ENCODE measurements around the gene PRSS35. TPM values are rescaled to one million over a fixed set of nuclear protein-coding genes. Genes with fewer than 3 reads are reported as not detected.
A peak's percentile ranks its signal among the peaks of the same experiment; 100 is the strongest.

Gene PRSS35, protein sequence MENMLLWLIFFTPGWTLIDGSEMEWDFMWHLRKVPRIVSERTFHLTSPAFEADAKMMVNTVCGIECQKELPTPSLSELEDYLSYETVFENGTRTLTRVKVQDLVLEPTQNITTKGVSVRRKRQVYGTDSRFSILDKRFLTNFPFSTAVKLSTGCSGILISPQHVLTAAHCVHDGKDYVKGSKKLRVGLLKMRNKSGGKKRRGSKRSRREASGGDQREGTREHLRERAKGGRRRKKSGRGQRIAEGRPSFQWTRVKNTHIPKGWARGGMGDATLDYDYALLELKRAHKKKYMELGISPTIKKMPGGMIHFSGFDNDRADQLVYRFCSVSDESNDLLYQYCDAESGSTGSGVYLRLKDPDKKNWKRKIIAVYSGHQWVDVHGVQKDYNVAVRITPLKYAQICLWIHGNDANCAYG
- 4.6 TPM for polyA plus RNA-seq (2013, experiment 1 of 2)
- polyA plus RNA-seq (2013, experiment 2 of 2) = 4.6 TPM

DNA sequence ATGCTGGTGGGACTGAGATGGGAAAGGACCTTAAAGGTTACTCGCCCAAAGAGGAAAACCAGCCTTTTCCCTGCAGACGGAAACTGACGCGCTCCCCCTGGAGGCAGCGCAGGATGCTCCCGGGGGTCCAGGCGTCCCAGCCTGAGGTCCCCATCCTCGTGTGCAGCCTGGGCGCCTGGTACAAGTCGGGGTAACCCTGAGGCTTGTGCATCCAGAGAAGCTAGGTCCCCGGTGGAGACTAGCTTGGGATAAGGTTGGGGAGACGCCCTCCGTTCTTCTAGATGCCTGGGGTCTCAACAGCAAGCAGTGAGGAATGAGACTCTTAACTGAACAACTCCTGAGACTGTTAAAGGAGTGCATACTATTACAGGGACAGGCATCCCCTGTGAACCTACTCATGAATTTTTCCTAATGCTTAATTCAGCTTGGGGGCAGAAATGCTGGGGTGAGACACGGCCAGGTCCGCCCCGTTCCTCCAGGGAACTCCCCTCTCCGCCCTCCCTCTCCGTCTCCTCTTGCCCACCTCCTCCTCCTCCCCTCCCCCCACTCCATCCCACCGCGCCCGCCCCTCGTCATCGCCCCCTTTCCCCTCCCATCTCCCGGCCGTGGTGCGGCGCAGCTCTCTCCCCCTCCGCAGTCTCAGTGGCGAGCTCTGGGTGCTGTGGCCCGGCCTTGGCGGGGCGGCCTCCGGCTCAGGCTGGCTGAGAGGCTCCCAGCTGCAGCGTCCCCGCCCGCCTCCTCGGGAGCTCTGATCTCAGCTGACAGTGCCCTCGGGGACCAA, at the start of gene PRSS35:
Gene PRSS35, plus strand, starts transcription at position 634 of the 781 bp plus-strand sequence. CDS start 10,908 bp downstream, outside the sequence.
- H3K4me2 ChIP-seq (ENCODE audit: low read length) = peak within 1 kb of the TSS; percentile 99
- peak within 1 kb of the TSS; percentile 34 for H3K27ac ChIP-seq (ENCODE audit: low read depth, low read length)
- H3K18ac ChIP-seq (ENCODE audit: low read length) = peak within 1 kb of the TSS; percentile 55
- DNase-seq = peak; percentile 95
- H4K5ac ChIP-seq (ENCODE audit: low read length) = no peak within 1 kb of the TSS
- no peaks in the 10 kb centered on the region for H3K4me1 ChIP-seq (ENCODE audit: control insufficient read depth, low read depth, low read length)
- H3K23ac ChIP-seq (ENCODE audit: low read length) = no peak within 1 kb of the TSS
- no peak within 1 kb of the TSS for H4K8ac ChIP-seq (ENCODE audit: low read depth, low read length)
- H3K36me3 ChIP-seq (ENCODE audit: control insufficient read depth, insufficient read depth, low read length) = no peaks in the 10 kb centered on the region
- H2BK120ac ChIP-seq (ENCODE audit: low read depth, low read length) = peak within 1 kb of the TSS; percentile 45
- H3K4ac ChIP-seq (ENCODE audit: low read depth, low read length) = no peak within 1 kb of the TSS
- peak within 1 kb of the TSS; percentile 85 for H3K56ac ChIP-seq (ENCODE audit: low read length)
- no peaks in the 10 kb centered on the region for H3K79me2 ChIP-seq (ENCODE audit: control insufficient read depth, insufficient read depth, low read length)
- no peak within 1 kb of the TSS for H2BK5ac ChIP-seq (ENCODE audit: low read length)
- H3K79me1 ChIP-seq (ENCODE audit: low read length) = no peaks in the 10 kb centered on the region
- no peak within 1 kb of the TSS for H2AK5ac ChIP-seq (ENCODE audit: low read length)
- H3K9ac ChIP-seq (ENCODE audit: low read length) = peak within 1 kb of the TSS; percentile 62
- H3K4me3 ChIP-seq (ENCODE audit: low read length) = peak within 1 kb of the TSS; percentile 77
- WGBS (ENCODE audit: extremely low coverage, insufficient coverage, low lambda C conversion rate) = no CpG with 5 or more reads among the region's 38 CpGs
- no peaks in the 10 kb centered on the region for H3K27me3 ChIP-seq (ENCODE audit: insufficient read depth, low read length, poor library complexity)
- H2BK15ac ChIP-seq (replicated peaks; ENCODE audit: low read depth) = peak within 1 kb of the TSS; percentile 85

DNA sequence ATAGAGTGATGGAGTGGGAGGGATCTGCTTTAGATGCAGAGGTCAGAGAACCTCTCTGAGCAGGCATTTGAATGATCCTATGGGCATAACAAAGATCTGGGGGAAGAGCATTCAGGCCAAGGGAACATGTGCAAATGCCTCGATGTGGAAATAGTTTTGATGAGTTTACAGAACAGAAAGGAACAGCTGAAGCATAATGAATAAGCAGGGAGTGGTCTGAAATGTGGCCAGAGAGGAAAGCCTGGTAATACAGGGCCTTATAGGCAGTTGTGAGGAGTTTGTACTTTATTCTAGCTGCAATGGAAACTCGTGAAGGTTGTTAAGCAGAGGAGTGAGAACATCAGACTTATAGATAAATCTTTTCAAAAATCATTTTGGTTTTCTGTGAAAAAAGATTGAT, 48.4 kb upstream of the PRSS35 start:
- Histone ChIP-seq H3K36me3 (ENCODE audit: control insufficient read depth, insufficient read depth, low read length) (no peaks in the 10 kb centered on the region), H4K8ac (ENCODE audit: low read depth, low read length) (no peak overlapping the region), H4K5ac (ENCODE audit: low read length) (no peak overlapping the region), H2BK5ac (ENCODE audit: low read length) (no peak overlapping the region), H2BK15ac (replicated peaks; ENCODE audit: low read depth) (no peak overlapping the region), H3K27me3 (ENCODE audit: insufficient read depth, low read length, poor library complexity) (no peaks in the 10 kb centered on the region), H3K56ac (ENCODE audit: low read length) (no peak overlapping the region), H3K4me2 (ENCODE audit: low read length) (no peak overlapping the region), H3K23ac (ENCODE audit: low read length) (peak overlapping the region; percentile 59), H3K79me2 (ENCODE audit: control insufficient read depth, insufficient read depth, low read length) (no peaks in the 10 kb centered on the region), H3K18ac (ENCODE audit: low read length) (peak overlapping the region; percentile 18), H3K9ac (ENCODE audit: low read length) (no peak overlapping the region), H2BK120ac (ENCODE audit: low read depth, low read length) (no peak overlapping the region), H3K4me3 (ENCODE audit: low read length) (no peak overlapping the region), H2AK5ac (ENCODE audit: low read length) (no peak overlapping the region), H3K4ac (ENCODE audit: low read depth, low read length) (no peak overlapping the region), H3K27ac (ENCODE audit: low read depth, low read length) (no peak overlapping the region), H3K79me1 (ENCODE audit: low read length) (no peaks in the 10 kb centered on the region), H3K4me1 (ENCODE audit: control insufficient read depth, low read depth, low read length) (peaks cover 4% of the 10 kb centered on the region)
- DNase-seq = no peak
- no CpG with 5 or more reads among the region's 2 CpGs for WGBS (ENCODE audit: extremely low coverage, insufficient coverage, low lambda C conversion rate)

DNA sequence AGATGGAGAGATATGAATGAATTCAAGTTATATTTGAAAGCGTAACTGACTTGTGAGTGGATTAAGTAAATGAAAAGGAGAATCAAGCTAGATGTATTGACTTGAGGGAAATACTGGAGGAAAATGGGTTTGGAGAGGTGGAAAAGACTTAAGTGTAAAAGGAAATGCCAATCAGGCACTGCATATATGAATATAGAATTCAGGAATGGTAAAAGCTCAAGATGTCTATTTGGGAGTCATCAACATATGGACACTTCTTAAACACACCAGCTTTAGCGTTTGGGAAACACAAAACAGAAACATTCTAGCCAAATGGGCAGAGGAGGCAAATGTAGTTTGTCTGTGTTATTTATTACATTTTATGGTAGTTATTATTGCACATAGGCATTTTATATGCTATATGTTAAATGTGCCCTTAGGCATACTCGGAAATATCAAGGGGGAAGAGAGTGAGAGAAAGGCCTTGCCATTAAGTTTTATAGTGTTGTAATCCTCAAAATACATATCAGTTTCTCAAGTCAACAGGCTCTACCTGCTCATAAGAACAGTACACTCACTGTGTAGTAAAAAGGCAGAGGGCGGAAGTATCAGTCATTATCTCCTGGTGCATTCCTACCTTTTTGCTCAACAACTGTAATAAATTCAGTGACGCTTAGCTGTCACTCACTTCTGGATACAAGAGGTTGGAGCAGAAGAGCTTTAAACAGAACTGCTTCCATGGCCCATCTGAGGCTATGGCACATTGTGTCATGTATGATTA, 47.8 kb upstream of the PRSS35 start:
- H2AK5ac ChIP-seq (ENCODE audit: low read length) = no peak overlapping the region

DNA sequence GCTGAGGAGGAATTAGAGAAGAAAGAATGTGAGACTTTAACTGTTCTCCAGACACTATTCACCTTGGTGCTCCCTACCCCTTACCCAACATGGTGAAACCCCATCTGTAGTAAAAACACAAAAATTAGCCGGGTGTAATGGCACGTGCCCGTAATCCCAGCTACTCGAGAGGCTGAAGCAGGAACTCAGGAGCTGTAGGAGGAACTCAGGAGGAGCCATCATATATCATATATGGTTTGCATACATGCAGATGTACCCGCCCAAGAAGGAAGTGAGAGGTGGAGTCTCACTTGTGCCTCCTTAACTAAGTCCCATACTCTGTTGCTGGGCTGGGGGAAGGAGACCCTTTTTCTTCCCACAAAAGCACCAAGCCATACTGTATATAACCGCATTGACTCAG, 46.0 kb upstream of the PRSS35 start:
- Histone ChIP-seq H3K18ac (ENCODE audit: low read length) (no peak overlapping the region), H4K5ac (ENCODE audit: low read length) (no peak overlapping the region), H3K4ac (ENCODE audit: low read depth, low read length) (no peak overlapping the region), H3K4me1 (ENCODE audit: control insufficient read depth, low read depth, low read length) (peaks cover 4% of the 10 kb centered on the region), H3K9ac (ENCODE audit: low read length) (no peak overlapping the region), H2BK120ac (ENCODE audit: low read depth, low read length) (no peak overlapping the region), H4K8ac (ENCODE audit: low read depth, low read length) (no peak overlapping the region), H3K4me3 (ENCODE audit: low read length) (no peak overlapping the region), H3K56ac (ENCODE audit: low read length) (no peak overlapping the region), H3K27me3 (ENCODE audit: insufficient read depth, low read length, poor library complexity) (no peaks in the 10 kb centered on the region), H2BK5ac (ENCODE audit: low read length) (no peak overlapping the region), H3K23ac (ENCODE audit: low read length) (no peak overlapping the region), H3K79me1 (ENCODE audit: low read length) (no peaks in the 10 kb centered on the region), H3K4me2 (ENCODE audit: low read length) (no peak overlapping the region), H2BK15ac (replicated peaks; ENCODE audit: low read depth) (no peak overlapping the region), H2AK5ac (ENCODE audit: low read length) (no peak overlapping the region), H3K27ac (ENCODE audit: low read depth, low read length) (no peak overlapping the region), H3K79me2 (ENCODE audit: control insufficient read depth, insufficient read depth, low read length) (no peaks in the 10 kb centered on the region), H3K36me3 (ENCODE audit: control insufficient read depth, insufficient read depth, low read length) (no peaks in the 10 kb centered on the region)
- DNase-seq = no peak
- no CpG with 5 or more reads among the region's 6 CpGs for WGBS (ENCODE audit: extremely low coverage, insufficient coverage, low lambda C conversion rate)

More for the DNA sequence above, 47.8 kb upstream of the PRSS35 start:
- no peak overlapping the region for H2BK120ac ChIP-seq (ENCODE audit: low read depth, low read length)
- H3K23ac ChIP-seq (ENCODE audit: low read length) = no peak overlapping the region
- no peak overlapping the region for H3K18ac ChIP-seq (ENCODE audit: low read length)
- no peak overlapping the region for H3K4me2 ChIP-seq (ENCODE audit: low read length)
- H4K8ac ChIP-seq (ENCODE audit: low read depth, low read length) = no peak overlapping the region
- H3K27me3 ChIP-seq (ENCODE audit: insufficient read depth, low read length, poor library complexity) = no peaks in the 10 kb centered on the region
- no peak overlapping the region for H4K5ac ChIP-seq (ENCODE audit: low read length)
- DNase-seq = no peak
- H3K4ac ChIP-seq (ENCODE audit: low read depth, low read length) = no peak overlapping the region
- no peaks in the 10 kb centered on the region for H3K36me3 ChIP-seq (ENCODE audit: control insufficient read depth, insufficient read depth, low read length)
- H3K79me1 ChIP-seq (ENCODE audit: low read length) = no peaks in the 10 kb centered on the region
- H3K56ac ChIP-seq (ENCODE audit: low read length) = no peak overlapping the region
- peaks cover 4% of the 10 kb centered on the region for H3K4me1 ChIP-seq (ENCODE audit: control insufficient read depth, low read depth, low read length)
- no peak overlapping the region for H2BK15ac ChIP-seq (replicated peaks; ENCODE audit: low read depth)
- WGBS (ENCODE audit: extremely low coverage, insufficient coverage, low lambda C conversion rate) = 100% methylated on average over 1 of the region's 5 CpGs
- H3K9ac ChIP-seq (ENCODE audit: low read length) = no peak overlapping the region
- H3K79me2 ChIP-seq (ENCODE audit: control insufficient read depth, insufficient read depth, low read length) = no peaks in the 10 kb centered on the region
- H3K27ac ChIP-seq (ENCODE audit: low read depth, low read length) = no peak overlapping the region
- H3K4me3 ChIP-seq (ENCODE audit: low read length) = no peak overlapping the region
- H2BK5ac ChIP-seq (ENCODE audit: low read length) = no peak overlapping the region

DNA sequence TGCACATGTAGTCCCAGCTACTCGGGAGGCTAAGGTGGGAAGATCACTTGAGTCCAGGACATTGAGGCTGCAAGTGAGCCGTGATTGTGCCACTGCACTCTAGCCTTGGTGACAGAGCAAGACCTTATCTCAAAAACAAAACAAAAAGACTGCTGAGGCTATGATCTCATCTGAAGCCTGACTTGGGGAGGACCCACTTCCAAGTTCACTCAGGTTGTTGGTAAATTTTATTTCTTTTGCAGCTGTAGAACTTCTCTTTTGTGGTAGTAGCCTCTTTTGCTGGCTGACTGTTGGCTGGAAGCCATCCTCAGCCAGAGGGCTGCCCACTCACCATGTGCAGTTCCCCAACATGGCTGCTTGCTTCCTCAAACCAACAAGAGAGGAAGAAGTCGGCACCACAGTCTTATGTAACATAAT, 44.7 kb upstream of the PRSS35 start:
- Histone ChIP-seq H2BK120ac (ENCODE audit: low read depth, low read length) (no peak overlapping the region), H3K9ac (ENCODE audit: low read length) (no peak overlapping the region), H3K4ac (ENCODE audit: low read depth, low read length) (no peak overlapping the region), H3K23ac (ENCODE audit: low read length) (no peak overlapping the region), H3K36me3 (ENCODE audit: control insufficient read depth, insufficient read depth, low read length) (no peaks in the 10 kb centered on the region), H3K79me1 (ENCODE audit: low read length) (no peaks in the 10 kb centered on the region), H3K27me3 (ENCODE audit: insufficient read depth, low read length, poor library complexity) (no peaks in the 10 kb centered on the region), H3K18ac (ENCODE audit: low read length) (no peak overlapping the region), H4K8ac (ENCODE audit: low read depth, low read length) (no peak overlapping the region), H3K4me1 (ENCODE audit: control insufficient read depth, low read depth, low read length) (peaks cover 2% of the 10 kb centered on the region), H3K4me3 (ENCODE audit: low read length) (no peak overlapping the region), H2BK15ac (replicated peaks; ENCODE audit: low read depth) (no peak overlapping the region), H3K56ac (ENCODE audit: low read length) (no peak overlapping the region), H3K79me2 (ENCODE audit: control insufficient read depth, insufficient read depth, low read length) (no peaks in the 10 kb centered on the region), H3K4me2 (ENCODE audit: low read length) (no peak overlapping the region), H2AK5ac (ENCODE audit: low read length) (no peak overlapping the region), H4K5ac (ENCODE audit: low read length) (no peak overlapping the region), H2BK5ac (ENCODE audit: low read length) (no peak overlapping the region), H3K27ac (ENCODE audit: low read depth, low read length) (no peak overlapping the region)
- DNase-seq = no peak
- no CpG with 5 or more reads among the region's 3 CpGs for whole genome bisulfite sequencing (ENCODE audit: extremely low coverage, insufficient coverage, low lambda C conversion rate)
